AG20443 (cell line): ENCODE measurements around the gene CMC2.

Source experiments
- DNase-seq: peaks from one replicate; pipeline ENCODE4 v3.0.0; 2012; ENCODE audit warnings: low spot score, mixed read lengths

The CMC2 gene

DNA sequence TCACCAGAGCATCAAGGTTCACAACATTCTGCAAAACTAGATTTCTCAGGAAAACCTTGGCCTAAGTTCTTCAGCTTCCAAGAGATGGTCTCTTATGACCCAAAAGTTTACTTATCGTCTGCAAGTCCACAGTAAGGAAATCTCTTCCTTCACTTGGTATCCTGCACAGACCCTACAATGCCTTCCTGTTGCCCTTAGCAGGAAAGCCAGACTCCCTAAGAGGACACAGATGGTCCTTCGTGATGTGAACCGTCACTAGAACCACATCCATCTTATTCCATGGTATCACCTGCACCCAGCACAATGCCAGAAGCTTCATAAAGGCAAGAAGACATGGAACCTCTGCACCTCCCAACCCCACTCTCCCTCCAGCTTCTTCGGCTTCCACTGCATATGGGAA lies 34.1 kb downstream of the CMC2 start:
- no peak for DNase-seq

DNA sequence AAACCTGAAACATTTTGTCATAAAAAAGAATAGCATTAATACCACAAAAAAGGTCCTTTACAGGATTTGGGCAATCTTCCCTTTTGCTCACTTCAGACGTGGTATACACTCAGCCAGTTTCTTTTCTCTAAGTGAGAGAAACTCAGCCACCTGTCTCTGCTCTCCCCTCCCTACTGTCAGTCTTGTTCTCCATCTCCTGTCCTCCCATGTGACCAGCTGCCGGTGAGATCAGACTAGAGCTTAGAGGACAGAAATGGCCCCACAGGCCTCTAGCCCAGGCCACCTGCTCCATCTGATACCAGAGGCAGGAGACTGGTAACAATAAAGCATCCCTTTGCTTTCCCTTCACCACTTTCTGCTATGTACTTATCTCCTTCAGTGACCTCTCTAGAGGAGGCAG lies 34.9 kb downstream of the CMC2 start:
- no peak for DNase-seq

DNA sequence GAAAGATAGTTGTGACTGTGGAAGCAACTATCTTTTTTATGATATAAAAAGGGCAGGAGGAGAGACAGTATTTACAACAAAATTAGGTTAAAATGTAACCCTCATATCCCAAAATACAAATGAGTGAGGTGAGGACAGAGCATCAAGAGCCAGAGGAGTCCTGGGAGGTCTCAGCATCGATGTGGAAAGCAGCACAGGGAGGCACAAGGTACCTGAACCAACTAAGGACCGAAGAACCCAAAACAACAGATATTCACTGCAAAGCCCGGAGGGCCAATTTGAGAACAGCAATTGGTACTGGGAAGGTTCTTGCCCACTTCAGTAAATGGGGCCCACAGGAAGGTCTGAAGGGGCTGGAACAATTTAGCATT lies 37.6 kb downstream of the CMC2 start:
- DNase-seq = no peak

DNA sequence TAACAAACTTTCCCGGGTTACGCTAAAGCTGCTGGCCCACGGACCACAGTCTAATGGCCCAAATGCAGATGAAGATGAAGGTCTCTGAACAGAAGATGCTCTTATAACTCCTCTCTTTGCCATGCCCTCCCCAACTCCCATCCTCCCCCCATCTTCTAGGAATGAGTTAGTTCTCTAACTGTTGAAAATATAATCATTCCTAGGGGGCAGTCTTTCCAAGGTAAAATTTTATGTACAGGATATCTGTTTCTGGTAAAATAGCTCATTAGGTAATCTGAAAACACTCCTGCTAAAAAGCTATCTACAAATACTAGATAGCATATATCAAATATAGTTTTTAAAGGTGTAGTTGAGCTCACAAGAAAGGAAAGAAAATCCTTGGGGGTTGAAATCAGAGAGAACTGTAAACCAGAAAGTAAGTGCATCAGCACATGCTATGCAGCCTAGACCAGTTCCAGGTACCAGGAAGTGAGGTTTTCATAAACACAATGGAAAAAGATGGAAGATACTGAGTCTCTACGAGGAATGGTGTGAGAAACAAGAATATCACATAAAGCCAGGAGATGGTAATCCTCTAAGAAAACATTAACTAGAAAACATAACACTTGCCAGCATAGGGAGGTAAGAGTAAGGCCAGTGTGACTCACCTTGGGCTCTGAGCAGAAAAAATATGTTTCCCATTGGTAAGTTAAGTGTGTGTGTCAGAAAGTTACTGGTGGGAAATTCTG lies 38.1 kb downstream of the CMC2 start:
- DNase-seq = no peak

DNA sequence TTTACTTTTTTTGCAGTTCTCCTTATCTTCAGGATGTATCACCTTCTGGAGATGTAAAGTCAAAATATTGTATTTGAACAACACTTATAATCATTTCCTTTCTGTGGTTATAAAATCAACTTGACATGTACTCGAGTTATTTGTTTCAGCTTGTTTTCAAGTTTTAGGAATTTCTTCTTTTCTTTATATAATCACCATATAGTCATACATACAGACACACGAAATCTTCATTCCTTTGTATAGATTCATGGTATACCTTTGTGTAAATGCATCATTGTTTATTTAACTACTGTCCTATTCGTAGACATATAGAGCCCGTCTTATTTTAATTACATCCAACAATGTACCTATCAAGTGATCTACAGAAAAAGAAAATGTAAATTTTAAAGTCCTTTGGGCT lies 40.1 kb downstream of the CMC2 start:
- DNase-seq = no peak

DNA sequence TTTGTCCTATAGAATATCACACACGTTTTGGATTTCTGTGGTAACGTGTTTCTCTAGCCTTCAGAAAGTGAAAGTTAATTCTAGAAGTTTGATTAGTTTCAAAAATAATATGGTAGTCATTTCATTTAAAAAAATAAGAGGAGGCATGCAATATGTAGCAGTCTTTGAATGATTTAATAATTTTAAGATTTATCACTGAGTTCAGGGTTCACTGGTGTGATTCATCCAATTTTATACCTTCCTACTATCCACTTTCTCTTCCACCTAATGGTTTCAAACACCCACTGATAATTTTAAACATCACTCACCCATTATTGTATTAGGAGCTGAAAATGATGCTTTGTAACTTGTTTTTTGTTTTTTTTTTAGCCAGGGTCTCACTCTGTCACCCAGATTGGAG lies 42.3 kb downstream of the CMC2 start:
- DNase-seq = no peak

DNA sequence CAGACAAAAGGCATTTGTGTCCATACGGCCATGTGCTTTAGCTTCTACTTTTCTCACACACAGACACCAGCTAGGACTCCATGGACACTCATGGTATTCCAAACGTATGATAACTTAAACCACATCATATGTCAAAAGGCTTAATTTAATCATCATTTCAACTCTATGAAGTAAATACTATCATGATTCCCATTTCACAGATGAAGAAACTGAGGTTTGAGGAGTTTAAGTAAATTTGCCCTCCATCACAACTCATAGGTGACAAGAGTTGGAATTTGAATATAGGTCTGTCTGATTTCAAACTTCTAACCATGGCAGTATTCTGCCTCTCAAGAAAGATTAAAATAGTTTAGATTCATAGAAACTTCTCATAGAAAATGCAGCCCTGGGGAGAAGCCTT lies 43.8 kb downstream of the CMC2 start:
- no peak for DNase-seq

DNA sequence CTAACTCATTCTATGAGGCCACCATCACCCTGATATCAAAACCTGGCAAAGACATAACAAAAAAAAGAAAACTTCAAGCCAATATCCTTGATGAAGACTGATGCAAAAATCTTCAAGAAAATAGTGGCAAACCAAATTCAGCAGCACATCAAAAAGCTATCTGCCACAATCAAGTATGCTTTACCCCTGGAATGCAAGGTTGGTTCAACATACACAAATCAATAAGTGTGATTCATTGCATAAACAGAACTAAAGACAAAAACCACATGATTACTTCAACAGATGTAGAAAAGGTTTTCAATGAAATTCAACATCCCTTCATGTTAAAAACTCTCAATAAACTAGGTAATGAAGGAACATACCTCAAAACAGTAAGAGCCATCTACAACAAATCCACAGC lies 48.4 kb downstream of the CMC2 start:
- no peak for DNase-seq

DNA sequence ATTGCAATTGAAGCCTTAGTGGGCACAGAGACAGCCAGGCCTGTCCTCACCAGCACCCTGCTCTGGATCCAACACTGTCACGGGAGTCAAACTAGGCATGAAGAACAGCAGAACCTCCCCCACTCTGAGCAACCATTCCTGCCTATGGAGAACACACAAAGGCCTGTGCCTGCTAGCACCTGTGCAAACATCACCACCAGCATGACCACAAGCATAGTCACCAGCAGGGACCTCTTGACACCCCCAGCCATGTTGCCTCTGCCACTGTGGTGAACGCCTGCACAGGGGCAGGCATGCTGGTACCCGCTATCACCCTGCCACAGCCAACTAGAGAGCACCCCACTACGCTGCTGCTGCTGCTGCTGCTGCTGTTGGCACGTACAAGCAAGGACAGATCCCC lies 51.7 kb downstream of the CMC2 start:
- DNase-seq = no peak

DNA sequence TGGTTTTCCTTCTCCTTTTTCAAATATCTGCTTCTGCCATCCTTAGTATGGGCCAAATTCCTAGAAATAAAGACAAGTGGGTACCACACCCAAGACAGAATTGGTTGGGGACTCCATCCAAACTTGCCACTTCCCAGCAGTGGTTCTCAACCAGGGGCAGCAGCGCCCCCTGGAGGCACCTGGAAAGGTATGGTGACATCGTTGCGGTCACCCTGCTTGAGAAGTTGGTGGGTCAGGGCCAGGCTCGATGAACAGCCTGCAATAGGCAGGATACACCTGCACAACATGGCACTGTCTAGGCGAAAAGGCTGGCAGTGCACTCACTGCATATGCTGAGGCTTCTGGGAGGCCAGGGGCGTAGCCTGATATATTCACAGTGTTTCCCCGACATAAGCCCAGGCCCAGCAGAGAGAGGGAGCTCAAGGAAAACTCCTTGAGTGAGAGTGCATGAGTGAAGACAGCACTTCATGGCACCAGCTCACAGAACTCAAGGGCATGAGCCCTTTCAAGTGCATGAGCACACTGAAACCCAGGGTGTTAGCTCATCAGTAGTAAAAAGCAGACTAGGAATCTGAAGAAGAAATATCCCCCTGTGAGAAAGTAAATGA lies 57.7 kb downstream of the CMC2 start:
- peak; percentile 65 for DNase-seq

DNA sequence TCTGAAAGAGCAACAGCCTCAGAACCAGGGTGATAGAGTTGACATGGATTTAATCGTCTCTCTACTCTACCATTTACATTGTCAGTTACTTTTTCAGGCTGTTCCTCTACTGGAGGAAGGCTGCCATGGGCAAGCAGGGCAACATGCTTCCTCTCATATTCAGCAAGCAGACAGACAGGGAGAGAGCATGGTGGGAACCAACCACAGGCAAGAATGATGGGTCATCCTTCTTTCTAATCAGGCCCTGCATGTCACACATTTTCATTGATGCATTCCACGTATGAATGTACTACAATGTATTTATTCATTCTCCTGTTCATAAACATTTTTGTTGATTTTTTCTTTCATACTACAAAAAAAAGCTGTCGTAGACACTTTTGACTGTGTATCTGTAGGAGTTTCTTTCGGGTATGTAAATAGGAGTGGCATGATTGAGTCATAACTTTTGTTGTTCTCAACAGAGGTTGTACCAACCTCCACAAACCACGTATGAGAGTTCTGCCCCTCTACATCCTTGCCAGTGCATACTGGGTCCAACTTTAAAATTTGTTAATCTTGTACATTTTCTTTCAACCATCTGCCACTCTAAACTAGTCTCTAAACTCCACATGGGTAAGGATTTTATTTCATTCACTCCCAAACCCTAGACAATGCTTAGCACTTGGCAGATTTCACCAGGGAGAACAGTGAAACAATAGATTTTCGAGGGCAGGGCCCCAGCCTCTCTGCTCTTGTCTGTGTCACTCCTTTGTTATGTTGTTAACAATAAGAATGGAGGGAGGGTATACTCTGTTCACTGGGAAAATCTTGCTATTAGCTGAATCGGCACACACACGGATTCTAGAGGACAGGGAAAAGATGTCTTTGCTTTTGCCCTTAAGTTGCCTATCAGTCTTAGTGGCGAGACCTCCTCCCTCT lies 58.7 kb downstream of the CMC2 start:
- no peak for DNase-seq

DNA sequence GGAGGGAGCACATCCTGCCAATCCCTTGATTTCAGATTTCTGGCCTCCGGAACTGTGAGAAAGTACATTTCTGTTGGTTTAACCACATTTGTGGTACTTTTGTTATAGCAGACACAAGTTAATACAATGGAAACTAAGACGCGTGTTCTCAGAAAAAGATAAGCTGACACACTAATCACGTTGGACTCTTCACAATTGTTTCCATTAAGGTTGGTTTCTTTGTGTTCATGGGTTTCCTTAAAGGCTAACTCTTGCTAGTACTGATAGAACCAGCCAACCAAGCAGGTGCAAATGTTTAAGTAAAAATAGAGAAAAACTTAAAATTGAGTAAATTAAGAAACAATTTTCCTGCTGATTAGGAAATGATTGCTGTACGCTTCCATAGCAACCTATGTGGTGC lies 59.4 kb downstream of the CMC2 start:
- DNase-seq = no peak

DNA sequence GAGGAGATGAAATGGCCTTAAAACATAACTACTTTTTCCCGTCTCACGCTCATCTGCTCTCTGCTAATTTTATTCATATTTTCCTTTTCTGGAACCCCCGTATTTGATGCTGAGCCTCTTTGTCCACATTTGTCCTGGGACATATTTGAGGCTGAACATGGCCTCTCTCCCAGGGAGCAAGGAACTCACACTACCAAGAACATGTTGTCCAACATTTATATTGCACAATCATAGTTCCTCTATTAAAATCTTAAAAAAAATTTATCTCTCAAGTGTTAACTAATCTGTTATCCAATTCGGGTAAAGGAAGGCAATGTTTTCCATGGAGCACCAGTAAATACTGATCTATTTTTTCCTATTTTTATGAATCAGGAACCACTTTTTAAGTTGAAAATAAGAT lies 60.2 kb downstream of the CMC2 start:
- DNase-seq = no peak

DNA sequence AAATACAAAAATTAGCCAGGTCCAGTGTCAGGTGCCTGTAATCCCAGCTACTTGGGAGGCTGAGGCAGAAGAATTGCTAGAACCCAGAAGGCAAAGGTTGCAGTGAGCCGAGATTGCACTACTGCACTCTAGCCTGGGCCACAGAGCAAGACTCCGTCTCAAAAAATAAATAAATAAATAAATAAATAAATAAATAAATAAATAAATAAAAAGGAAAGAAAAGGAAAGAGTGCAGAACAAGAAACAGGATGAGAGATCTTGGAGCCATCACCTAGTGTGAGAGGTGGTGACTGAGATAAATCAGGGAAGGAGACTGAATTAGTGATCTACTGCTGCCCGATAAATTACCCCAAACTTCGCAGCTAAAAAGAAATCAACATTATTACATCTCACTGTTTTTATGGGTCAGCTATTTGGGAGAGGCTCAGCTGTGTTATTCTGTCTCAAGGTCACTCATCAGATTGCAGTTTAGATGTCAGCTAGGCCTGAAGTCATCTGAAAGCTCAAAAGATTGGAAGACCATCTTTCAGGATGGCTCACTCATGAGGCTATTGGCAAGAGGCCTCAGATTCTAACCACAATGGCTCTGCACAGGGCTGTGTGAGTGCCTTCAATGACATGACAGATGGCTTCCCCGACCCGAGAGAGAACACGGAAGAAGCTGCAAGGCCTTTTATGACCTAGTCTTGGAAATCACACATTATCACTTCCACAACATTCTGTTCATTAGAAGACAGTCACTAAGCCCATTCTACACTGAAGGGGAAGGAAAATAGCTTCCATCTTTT lies 66.4 kb downstream of the CMC2 start:
- DNase-seq = no peak

DNA sequence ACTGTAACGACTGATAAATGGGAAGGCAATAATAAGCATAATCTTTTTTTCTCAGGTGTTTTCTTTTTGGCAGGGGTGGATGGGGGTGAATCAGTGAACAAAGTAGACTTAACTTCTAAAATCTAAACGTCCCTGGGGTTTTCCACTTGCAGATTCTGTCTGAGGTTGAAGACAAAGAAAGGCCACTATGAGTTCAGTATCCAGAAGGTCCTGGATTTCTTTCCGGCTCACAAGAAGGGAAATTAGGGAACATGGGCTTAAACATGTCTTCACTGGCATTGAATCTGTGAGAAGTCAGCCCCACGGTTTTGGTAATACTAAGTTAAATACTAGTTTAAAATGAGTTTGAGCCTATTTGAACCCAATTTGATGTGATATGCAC lies 67.8 kb downstream of the CMC2 start:
- DNase-seq = no peak

DNA sequence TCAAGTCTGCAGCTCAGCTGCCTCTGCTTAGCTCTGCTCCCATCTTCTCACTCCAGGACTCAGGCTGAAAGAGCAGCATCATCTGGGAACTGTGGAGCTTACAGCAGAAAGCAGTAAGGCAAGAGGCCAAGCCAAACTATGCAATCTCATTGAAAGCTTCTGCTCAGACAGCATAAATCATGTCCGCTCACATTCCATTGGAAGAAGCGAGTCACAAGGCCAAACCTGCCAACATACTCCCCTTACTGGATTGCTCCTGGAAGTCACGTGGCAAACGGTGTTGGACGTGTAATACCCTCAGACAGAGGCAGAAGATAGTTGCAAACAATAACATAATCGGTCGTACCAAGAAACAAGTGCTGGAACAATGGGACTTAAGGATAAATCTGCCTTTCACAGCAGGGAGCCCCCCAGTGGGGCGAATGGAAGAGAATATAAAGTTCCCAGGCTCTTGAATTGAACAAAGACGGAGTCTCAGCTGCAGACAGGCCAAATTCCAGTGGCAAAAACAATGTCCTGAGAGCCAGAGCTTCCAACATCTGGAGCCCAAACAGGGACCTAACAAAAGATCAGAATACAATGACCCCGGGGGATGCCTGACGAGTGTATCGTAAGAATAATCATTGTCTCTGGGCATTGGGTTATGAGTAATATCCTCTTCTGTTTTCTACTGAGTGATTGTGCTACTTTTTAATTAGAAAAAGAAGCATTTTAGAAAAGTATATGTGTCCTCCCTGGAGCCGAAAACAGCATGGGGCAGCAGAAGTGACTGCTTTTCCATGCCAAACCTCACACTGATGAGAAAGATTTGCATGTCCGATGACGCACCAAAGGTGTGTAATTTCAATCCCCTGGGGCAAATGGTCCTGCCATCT lies 68.4 kb downstream of the CMC2 start:
- DNase-seq = peak; percentile 90

DNA sequence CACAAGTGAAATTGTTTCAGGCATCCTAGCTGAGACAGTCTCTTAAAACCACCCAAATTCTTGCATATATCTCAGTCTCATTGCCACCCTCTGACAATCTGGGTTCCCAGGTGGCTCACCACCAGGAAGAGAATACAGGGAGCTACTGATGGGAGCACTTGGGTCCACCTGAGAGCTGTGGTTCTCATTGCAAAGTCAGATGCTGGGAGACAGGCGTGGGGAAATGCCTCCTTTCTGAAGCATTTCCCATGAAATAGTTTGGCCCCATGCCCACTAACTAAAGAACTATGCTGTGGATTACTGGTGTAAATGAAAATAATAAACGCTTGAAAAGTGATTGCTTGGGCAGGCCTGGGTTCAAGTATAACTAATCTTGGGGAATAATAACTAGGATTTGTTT lies 70.3 kb downstream of the CMC2 start:
- no peak for DNase-seq

DNA sequence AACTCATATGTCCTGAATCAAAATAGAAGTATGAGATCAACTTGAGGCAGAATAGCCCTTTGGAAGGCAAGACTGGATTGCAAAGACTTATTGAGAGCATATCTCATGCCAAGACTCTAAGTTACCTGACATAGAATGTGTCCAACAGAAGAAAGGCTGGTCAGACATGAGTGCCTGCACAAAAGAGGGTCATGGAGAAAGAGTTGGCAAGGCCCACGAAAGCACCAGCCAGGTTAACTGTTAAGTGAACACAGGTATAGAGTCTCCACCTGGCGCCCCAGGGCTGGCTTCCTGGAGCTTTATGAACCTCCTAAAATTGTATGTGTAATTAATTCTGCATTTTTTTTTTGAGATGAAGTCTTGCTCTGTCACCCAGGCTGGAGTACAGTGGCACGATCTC lies 71.0 kb downstream of the CMC2 start:
- DNase-seq = no peak

DNA sequence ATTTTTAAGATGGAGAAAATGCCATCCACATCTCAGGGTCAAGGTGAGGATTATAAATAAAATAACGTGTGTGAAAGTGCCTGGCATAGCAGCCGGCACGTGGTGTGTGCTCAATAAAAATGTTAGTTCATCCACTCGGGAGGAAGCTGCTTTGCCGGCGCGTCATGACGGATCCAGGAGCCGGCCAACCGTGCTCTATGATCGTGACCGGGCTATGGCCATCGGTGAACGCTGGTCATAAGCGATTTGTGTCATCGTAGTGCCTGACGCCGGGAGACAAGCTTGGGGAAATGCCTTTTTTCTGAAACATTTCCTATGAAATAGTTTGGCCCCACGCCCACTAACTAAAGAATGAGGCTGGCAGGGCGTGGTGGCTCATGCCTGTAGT lies 74.0 kb downstream of the CMC2 start:
- DNase-seq = peak; percentile 89

DNA sequence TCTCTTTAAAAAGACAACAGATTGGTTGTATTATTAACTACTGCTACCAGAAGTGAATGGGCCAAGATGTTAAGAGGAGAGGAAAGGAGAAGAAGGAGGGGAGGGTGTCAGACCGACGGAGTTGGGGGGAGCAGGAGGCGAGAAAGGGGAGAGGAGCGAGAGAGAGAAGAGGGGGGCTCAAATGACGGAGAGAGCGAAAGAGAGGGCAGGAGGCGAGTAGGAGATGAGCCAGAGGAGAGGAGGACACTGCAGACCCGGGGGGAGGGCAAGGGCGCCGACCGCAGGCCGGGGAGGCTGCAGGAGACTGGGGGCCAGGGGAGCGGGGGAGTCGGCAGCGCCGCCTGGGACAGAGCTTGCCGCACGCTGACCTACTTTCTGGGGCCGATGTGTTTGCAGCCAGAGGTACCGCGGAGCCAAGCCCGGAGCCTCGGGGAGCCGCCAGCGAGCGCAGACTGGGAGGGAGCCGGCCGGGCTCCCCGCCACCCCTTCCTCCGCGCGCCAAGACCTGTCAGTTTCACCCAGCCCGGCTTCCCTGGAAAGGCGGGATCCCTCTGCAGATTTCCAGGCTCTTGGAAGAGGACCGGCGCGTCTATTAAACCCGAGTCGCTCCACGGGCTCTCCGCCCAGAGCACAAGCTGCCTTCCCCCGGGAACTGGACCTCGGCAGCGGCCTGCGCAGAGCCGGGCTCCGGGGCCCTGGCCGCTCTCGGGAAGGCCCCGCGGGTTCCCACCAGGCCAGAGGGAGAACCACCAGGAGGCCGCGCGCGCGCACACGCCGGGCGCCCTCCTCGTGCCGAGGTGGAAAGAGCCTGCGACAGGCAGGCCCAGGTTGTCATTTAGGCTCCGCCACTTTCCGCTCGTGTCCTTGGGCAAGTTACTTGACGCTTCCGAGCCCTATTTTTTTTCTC lies 74.6 kb downstream of the CMC2 start:
- DNase-seq = peak; percentile 81
